CD8-positive, alpha-beta memory T cell (primary cell): ENCODE measurements around the gene PWP2. TPM values are rescaled to one million over a fixed set of nuclear protein-coding genes. Genes with fewer than 3 reads are reported as not detected.

Source experiments
- polyA plus RNA-seq: library from polyadenylated mRNA; unstranded; fragments of 300-500 nt; fragmentation: Illumina TruSeq; gene quantifications from one replicate; pipeline ENCODE4 v1.2.3, GENCODE V29; 2021
- total RNA-seq, 2 experiments: library from RNA; stranded (reverse); gene quantifications; one replicate each; pipeline ENCODE4 v1.2.3, GENCODE V29; 2021

PWP2 gene
- total and polyA plus RNA-seq, 3 experiments from 2014 or later: 10.4 to 15.5 (median 13.2) TPM

Other genes starting within 250 kb of the PWP2 start
- gene AGPAT3, start 242.2 kb upstream of the PWP2 start, total RNA-seq: 10 to 100 TPM; 66.5 to 69.3 TPM
- 15.9 TPM for gene AGPAT3, start 242.2 kb upstream of the PWP2 start, polyA plus RNA-seq
- gene TRAPPC10, start 95.1 kb upstream of the PWP2 start, total RNA-seq: 10 to 100 TPM; 50.0 to 54.7 TPM
- 45.1 TPM for gene TRAPPC10, start 95.1 kb upstream of the PWP2 start, polyA plus RNA-seq
- 1 to 10 TPM; 7.6 to 9.0 TPM for gene GATD3, start 26.3 kb downstream of the PWP2 start, total RNA-seq
- 47.3 TPM for gene GATD3, start 26.3 kb downstream of the PWP2 start, polyA plus RNA-seq
- gene ICOSLG, start 133.5 kb downstream of the PWP2 start, total RNA-seq: 1 to 10 TPM; 1.3 to 1.6 TPM
- 2.3 TPM for gene ICOSLG, start 133.5 kb downstream of the PWP2 start, polyA plus RNA-seq
- gene DNMT3L, start 154.5 kb downstream of the PWP2 start, total RNA-seq: not detected
- gene DNMT3L, start 154.5 kb downstream of the PWP2 start, polyA plus RNA-seq: not detected
- gene AIRE, start 178.5 kb downstream of the PWP2 start, total RNA-seq: not detected
- gene AIRE, start 178.5 kb downstream of the PWP2 start, polyA plus RNA-seq: 0.22 TPM
- gene PFKL, start 192.7 kb downstream of the PWP2 start, total RNA-seq: 100 to 1,000 TPM; 122 to 129 TPM
- gene PFKL, start 192.7 kb downstream of the PWP2 start, polyA plus RNA-seq: 105 TPM
- 10 to 100 TPM; 17.6 to 19.2 TPM for gene CFAP410, start 232.0 kb downstream of the PWP2 start, total RNA-seq
- 36.4 TPM for gene CFAP410, start 232.0 kb downstream of the PWP2 start, polyA plus RNA-seq
- 1 to 10 TPM; 1.9 to 2.6 TPM for gene TRPM2, start 246.2 kb downstream of the PWP2 start, total RNA-seq
- 2.4 TPM for gene TRPM2, start 246.2 kb downstream of the PWP2 start, polyA plus RNA-seq